SK-MEL-5 (cell line): ENCODE data around the gene LYAR. TPM values are rescaled to one million over a fixed set of nuclear protein-coding genes. Genes with fewer than 3 reads are reported as not detected.
"Not testable (repeated sequence)": the region's sequence is repeated elsewhere in the genome, so short reads cannot be mapped to it uniquely, and the experiment has no call there.

ENCODE experiments used
- DNase-seq: peaks from one replicate; pipeline ENCODE4 v3.0.0-alpha.2; 2016; ENCODE audit warnings: low read depth, low spot score
- in situ Hi-C: cut with HindIII; loops from 2 replicates; pipeline ENCODE4 v1.10.0; 2016; ENCODE audit warnings: low sequenced_read_pairs, high pct_unique_total_duplicates, low pct_unique_long_range_greater_than_20kb
- total RNA-seq: library from RNA; depleted of rRNA; stranded (reverse); fragments of >200 nt; shearing (Covaris generic); gene quantifications from 2 replicates; pipeline ENCODE4 v1.2.3, GENCODE V29; 2014

The LYAR gene
- total RNA-seq, 1 experiment from 2014 or later = 38.6 TPM

DNA sequence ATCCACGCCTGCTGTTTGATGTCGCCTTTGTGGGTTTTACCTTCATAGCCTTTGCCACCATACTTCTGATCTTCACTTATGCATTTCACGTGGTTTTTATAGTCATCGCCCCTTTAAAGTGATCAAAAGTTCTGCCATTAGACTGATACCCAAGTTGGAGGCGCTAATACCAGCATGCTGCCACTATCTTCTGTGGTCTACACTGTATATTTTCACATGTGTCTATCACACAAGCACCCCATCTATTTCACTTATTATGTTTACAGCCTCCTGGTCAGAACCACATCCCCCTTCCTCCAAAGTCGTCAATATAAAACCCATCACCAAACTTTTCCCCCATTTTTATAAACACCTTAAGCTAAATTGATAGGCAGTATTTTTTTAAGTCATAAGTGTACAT is 8.2 kb downstream of the LYAR start:
- in situ Hi-C loops = loop anchor here (25.0 kb wide), 1 partner anchor 156 kb away; no protein-coding TSS in a partner anchor
- DNase-seq = no peak

DNA sequence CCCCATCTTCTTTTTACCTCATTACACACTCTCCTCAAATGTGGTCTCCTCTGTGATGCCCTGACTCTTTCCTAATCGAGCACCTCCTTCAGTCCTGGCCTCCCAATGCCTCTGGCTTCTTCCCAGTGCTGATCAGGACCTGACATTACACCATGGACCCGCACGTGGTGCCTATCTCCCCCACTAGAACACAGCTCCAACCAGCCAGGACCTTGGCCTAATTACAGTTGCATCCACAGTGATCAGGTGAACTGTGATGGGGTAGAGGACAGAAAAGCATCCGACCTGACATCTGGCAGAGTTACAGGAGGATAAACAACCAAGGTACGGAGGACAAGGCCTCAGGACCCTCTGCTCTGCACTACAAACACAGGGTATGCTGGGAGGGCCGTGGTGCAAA is 12.4 kb downstream of the LYAR start:
- DNase-seq = no peak
- in situ Hi-C loops = loop anchor here (25.0 kb wide), 1 partner anchor 160 kb away; no protein-coding TSS in a partner anchor

DNA sequence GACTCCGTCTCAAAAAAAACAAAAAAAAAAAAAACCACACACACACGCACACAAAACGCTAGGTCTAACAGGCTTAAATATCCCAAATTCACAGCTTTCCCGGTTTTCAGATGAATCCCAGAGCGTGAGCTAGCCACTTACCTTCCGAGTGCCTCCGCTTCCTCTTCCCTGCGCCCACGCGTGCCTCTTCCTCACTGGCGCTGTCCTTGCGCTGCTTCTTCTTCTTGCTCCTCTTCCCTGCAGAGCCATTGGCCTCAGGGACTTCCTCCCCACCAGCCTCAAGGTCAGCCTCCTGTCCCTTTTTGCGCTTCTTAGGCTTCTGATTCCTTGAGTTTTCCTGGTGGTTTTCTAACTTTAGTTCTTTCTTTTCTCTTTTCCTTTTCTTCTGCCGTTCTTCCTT is 15.7 kb downstream of the LYAR start:
- in situ Hi-C loops = no loop called here
- DNase-seq = no peak

DNA sequence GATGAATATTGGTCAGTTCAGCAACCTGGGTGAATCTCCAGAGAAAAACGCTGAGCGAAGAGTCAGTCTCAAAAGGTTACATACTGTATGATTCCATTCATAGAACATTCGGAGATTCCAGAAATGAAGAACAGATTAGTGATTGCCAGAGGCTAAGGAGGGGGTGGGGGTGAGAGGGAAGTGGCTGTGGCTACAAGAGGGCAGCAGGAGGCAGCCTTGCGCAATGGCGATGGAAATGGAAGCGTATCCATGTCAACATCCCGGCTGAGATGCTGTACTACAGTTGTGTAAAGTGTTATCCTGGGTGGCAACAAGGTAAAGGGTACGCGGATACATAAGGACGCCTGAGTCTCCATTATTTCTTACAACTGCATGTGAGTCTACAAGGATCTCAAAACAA is 18.0 kb downstream of the LYAR start:
- in situ Hi-C loops = no loop called here
- peak; percentile 82 for DNase-seq

DNA sequence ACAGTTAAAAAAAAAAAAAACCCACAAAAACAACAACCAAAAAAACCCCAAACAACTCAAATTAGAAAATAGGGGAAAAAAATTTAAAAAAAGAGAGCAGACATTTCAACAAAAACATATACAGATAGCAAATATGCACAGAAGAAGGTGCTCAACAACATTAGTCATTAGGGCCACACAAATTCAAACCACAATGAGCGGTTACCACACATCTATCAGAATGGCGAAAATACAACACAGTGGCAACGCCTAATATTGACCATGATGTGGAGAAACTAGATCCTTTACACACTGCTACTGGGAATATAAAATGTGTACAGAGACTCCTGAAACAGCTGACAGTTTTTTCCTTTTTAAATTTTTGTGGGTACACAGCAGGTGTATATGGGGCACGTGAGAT is 19.4 kb downstream of the LYAR start:
- DNase-seq = no peak
- in situ Hi-C loops = no loop called here

DNA sequence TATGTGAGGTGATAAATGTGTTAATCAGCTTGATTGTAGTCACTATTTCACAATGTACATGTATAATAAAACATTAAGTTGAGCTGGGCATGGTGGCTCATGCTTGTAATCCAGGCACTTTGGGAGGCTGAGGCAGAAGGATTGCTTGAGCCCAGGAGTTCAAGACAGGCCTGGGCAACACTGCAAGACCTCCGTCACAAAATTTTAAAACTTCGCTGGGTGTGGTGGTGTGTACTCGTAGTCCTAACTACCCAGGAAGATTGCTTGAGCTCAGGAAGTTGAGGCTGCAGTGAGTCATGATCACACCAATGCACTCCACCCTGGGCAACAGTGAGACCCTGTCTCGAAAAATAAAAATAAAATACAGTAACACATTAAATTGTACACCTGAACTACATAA is 20.1 kb downstream of the LYAR start:
- no peak for DNase-seq
- in situ Hi-C loops = no loop called here

DNA sequence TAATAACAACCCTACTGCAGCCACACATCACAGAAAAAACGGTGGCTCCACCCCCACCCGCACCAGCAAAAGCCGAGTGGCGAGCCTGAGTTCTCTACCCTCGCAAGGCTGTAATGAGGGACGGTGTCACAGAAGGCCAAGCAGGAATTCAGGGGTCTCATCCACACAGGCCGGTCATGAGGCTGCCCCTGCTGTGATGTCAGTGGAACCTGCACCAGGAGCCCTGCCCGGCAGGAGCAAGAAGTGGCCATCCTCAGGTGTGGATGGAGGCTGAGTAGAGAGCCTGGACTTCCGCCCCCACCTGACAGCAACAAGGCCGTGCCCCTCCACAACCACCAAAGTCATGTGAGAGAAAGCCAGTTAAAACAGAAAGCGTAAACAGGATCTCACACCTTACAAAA is 20.6 kb downstream of the LYAR start:
- DNase-seq = no peak
- in situ Hi-C loops = no loop called here

DNA sequence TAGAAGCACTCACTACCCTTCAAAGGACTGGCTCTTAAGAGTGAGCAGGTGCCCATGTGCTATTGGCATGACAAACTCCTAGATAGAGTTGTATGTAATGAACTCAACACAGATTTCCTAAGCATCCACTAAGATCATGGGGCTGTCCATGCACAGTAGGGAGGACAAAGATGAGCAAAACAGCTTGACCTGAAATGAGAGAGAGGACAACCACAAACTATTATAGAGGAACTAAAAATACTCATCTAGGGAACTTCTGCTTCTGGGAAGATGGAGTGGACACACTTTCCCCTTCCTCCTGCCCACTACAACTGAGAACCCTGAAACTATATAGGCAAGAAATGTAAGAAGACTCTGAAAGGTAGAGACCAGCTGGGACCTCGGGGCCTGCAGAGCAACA is 21.2 kb downstream of the LYAR start:
- in situ Hi-C loops = no loop called here
- no peak for DNase-seq

DNA sequence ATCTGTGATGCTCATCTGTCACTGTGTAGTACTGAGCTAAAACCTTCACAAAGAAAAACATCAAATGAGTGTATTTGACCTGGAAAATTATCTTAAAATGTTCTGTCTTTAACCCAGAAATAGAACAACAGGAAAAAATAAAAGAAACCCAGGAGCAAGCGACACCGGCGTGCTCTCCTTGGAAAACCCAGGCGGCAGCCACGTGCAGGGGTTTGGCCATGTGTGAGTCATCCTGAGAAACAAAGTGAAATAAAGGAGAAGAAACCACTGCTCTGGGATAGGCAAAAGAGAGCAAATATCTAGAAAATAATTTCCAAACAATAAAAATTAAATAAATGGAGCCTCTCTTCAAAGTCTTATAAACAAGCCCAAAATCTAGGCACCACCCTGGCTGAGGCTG is 22.0 kb downstream of the LYAR start:
- DNase-seq = no peak
- in situ Hi-C loops = no loop called here

DNA sequence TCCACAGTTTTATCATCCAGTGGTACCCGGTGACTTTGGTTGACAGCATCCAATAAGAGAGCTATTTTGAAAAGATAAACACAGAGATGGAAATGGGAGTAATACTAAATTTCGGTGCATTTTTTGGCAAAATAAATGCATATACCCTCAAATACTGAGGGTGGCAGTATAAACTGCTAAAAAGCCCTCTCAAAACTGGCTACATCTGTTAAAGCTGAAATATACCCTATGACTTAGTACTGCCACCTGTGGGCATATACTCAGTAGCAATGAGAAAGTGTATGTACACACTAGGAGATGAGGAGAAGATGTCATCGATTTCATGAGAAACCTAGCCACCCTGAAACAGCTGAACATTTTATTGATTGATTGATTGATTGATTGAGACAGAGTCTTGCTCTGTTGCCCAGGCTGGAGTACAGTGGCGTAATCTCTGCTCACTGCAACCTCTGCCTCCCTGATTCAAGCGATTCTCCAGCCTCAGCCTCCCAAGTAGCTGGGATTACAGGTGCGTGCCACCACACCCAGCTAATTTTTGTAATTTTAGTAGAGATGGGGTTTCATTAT is 29.7 kb downstream of the LYAR start:
- in situ Hi-C loops = no loop called here
- peak; percentile 79 for DNase-seq

DNA sequence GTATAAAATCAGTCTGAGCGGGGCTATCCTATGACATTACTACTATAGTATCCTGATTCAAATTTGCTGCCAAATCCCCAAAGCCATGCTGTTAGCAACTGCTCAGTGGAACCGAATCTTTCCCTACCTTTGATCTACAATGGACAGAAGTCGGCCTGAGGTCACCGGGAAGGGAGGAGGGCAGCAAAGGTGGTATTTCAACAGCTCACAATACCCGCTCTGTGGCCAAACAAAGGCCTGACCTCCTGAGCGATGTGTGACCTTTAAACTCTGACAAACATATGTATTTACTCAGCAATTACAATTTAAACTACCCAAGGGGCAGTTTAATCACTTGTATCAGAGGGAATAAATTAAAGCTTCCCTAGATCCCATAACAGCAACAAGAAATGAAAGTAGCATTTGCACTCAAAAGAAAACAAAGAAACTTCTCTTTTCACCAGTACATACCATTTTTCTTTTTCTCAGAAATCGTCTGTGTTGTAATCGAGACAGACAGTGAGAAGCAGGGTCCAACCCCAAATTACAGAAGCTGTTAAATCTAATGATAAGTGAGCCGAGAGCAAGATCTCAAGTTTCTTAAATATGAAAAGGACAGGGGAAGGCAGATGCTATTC is 30.4 kb downstream of the LYAR start:
- DNase-seq = peak; percentile 63
- in situ Hi-C loops = no loop called here

DNA sequence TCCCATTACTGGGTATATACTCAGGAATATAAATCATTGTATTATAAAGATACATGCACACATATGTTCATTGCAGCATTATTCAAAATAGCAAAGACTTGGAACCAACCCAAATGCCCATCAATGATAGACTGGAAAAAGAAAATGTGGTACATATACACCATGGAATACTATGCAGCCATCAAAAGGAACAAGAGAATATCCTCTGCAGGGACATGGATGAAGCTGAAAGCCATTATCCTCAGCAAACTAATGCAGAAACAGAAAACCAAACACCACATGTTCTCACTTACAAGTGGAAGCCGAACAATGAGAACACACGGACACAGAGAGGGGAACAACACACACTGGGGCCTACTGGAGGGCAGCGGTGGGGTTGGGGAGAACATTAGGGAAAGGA is 32.2 kb downstream of the LYAR start:
- DNase-seq, in situ Hi-C loops: not testable (repeated sequence)

DNA sequence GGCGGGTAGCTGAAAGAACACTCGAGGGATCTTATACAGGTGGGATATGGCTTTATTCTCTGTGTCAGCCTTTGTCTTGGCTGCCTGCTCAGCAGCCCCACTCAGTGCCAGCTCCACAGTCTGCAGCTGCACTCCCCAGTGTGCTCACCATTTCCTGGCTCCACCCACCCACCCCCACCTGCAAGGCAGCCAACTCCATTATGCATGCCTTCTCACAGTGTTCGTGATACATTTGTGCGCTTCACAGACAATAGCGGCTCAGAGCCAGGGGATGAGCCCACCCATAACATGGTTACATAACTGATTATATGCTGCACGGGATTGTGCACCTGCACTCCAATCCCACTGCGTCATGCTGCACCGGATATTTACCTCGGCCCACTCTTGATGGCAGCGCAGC is 33.2 kb downstream of the LYAR start:
- in situ Hi-C loops = no loop called here
- DNase-seq = no peak

DNA sequence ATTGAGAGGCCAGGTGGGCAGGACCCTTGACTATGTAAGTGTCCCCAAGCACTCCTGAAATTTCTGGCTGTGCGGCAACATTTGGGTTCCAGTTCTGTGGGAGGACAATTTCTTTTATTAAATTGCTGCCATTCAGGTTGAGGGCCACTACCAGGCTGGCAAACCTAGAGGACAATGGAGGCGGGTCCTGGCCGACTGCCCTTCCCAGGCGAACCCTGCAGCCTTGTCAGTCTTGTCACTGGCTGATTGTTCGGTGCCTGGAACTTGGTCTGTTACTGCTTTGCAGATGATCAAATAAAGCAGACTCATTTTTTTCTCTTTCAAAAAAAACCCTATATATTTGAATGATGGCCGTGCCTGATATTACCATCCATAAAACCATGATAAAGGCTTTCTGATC is 35.3 kb downstream of the LYAR start:
- no peak for DNase-seq
- in situ Hi-C loops = no loop called here

DNA sequence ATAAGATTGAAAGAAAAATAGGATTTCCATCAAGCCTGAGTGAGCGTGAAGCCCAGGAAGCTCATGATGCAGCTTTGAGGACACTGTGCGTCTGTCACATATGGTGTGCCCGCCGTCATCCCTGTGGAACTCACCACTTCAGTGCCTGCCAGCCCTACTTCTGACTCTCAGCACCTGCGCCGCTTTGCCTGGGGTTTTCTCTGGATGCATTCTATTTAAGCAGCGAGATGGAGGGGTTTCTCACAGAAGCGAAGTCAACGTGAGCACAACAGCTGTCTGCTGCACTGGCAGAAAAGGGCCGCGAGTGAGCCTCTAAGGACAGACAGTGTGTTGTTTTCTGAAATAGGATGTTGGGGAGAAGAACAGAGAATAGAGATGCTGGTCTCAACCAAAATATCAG is 35.8 kb downstream of the LYAR start:
- in situ Hi-C loops = no loop called here
- DNase-seq = no peak

DNA sequence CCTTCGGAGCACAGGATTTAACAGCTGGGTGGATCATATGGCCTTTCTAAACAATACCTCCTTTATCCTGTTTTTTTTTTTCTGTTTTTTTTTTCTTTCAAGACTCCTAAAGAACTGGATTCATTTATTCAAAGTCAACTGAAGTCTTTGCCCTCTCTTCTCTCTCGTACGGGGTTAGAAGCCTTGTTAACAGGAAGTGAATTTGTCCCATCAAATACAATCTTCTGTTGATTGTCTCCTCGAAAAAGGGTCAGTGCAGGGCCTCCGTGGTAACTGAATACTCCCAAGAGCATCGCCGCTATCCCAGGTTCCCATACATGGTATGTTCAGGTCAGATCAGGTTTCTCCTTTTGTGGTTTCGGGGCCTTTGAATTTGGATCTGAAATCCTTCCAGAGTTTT is 40.1 kb downstream of the LYAR start:
- peak; percentile 93 for DNase-seq
- in situ Hi-C loops = no loop called here

DNA sequence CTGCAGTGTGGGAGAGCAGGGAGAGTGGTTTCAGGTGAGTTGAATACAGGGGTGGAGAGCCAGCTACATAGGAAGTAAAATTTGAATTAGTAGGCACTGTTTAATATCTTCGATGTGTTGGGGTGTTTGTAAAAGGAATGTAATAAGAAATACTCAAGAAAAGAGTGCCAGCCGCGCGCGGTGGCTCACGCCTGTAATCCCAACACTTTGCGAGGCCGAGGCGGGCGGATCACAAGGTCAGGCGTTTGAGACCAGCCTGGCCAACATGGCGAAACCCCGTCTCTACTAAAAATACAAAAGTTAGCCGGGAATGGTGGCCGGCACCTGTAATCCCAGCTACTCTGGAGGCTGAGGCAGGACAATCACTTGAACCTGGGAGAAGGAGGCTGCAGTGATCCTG is 40.6 kb downstream of the LYAR start:
- in situ Hi-C loops, DNase-seq: not testable (repeated sequence)

DNA sequence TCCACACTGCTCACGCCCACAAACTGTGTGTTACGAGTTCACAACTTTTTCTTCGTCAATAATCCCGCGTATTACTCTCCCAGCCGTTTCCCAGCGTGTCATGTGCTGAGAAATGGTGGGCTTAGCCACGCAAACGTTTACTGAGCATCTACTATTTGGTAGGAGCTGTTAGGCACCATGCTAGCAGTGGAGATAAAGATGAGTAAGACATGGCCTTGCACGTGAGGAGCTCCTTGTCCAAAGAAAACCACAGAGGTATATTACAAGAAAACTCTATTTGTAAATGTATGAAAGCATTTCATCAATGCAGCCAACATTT is 41.1 kb downstream of the LYAR start:
- DNase-seq = peak; percentile 40
- in situ Hi-C loops = no loop called here

DNA sequence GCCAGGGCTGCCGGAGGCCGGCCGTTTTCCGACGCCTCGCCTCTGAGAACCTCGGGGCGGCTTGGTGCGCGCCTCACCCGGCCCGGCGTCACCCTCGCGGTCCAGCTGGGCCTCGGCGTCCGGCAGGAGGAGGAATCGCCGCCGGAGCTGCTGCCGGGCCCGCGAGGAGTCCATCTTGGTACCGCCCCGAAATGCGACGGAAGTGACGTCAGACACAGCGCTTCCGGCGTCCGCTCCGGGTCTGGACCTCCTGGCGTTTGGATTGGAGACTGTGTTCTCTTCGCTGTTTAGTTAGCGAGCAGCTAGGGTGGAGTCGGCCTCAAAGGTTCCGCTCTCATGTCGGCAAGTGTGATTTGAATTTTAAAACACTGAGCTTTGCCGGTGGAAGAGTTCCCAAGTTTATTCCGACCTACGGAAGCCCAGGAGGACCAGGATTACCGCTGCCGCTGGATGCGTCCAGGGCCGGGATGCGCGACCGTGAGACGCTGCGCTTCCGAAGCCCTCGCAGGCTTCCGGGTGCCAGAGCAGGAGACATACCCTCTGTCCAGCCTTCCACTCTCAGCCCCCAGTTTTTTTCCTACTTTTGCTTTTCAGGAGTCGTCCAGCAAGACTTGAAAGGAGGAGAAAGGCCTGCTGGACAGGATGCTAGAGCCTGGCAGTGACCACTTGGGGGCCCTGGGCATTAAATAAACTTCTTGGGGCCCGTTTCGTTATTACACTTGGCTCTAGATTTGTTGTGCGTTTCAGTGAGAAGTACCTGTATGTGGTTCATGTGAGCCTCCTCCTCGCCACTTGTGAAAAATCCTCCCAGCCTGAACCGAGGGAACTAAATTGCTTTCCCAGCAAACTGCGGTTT is 41.7 kb downstream of the LYAR start, which contains the start of gene TMEM128:
TMEM128 (minus strand) TSS at position 195 of the 856 bp plus-strand sequence; CDS start at position 174, 21 bp downstream.
- in situ Hi-C loops = no loop called here
- peak; percentile 92 for DNase-seq
